Measurements from ENCODE around the gene ARVCF.

GRCh38 chr22:20034143-20034542 is 17.5 kb upstream of the ARVCF start:
- TF ChIP-seq CTCF (IDR thresholded peaks at IDR 0.05) (no peak), SIN3A (IDR thresholded peaks at IDR 0.05; ENCODE audit: borderline replicate concordance, low read depth, low read length) (no peak), GABPA (IDR thresholded peaks at IDR 0.05; ENCODE audit: low read depth) (no peak), YY1 (IDR thresholded peaks at IDR 0.05; ENCODE audit: low read depth) (no peak), POLR2AphosphoS5 (IDR thresholded peaks at IDR 0.05; ENCODE audit: low read depth, low read length) (no peak), TAF1 (IDR thresholded peaks at IDR 0.05; ENCODE audit: borderline replicate concordance, low read depth, low read length) (no peak), RAD21 (IDR thresholded peaks at IDR 0.05; ENCODE audit: low read length) (no peak), FOXJ3 (CRISPR knock-in tag; IDR thresholded peaks at IDR 0.05) (no peak)

Data from SK-N-SH (cell line).